Measurements from ENCODE around the gene ATXN3L.

DNA sequence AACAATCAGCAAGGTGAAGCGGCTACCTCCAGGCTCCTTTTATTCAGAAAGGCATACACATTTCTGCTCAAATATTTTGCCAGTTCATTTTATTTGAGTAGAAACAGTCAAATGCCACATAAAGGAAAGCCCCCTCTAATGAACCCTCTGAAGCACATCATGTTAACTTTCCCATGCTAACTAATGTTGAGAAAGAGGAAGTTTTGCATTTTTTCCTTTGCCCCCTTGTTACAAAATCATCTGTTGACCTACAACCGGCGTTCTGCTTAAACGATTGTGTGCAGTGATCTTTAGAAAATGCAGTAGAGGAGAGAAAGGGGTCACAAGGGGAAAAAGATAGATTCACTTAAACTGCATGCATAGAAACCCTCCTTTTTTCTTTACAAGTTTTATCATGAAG is 25.2 kb upstream of the ATXN3L start:
- TF ChIP-seq, protein P1, sequence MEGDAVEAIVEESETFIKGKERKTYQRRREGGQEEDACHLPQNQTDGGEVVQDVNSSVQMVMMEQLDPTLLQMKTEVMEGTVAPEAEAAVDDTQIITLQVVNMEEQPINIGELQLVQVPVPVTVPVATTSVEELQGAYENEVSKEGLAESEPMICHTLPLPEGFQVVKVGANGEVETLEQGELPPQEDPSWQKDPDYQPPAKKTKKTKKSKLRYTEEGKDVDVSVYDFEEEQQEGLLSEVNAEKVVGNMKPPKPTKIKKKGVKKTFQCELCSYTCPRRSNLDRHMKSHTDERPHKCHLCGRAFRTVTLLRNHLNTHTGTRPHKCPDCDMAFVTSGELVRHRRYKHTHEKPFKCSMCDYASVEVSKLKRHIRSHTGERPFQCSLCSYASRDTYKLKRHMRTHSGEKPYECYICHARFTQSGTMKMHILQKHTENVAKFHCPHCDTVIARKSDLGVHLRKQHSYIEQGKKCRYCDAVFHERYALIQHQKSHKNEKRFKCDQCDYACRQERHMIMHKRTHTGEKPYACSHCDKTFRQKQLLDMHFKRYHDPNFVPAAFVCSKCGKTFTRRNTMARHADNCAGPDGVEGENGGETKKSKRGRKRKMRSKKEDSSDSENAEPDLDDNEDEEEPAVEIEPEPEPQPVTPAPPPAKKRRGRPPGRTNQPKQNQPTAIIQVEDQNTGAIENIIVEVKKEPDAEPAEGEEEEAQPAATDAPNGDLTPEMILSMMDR (IDR thresholded peaks at IDR 0.05; ENCODE audit: poor library complexity, severe bottlenecking), result no peak
- TF ChIP-seq EP300 (conservative IDR thresholded peaks at IDR 0.05; ENCODE audit: poor library complexity, severe bottlenecking), result no peak

Measured in neural cell (in vitro differentiated cells).